HG02870 (cell line): Measurements from ENCODE around the gene MELK.
"Not testable (repeated sequence)": the region's sequence is repeated elsewhere in the genome, so short reads cannot be mapped to it uniquely, and the experiment has no call there.

ENCODE experiments used
- ATAC-seq: cut with Tn5 transposase; IDR thresholded peaks from one replicate; pipeline ENCODE4 v1.9.1; 2021; ENCODE audit warnings: mild to moderate bottlenecking, moderate library complexity; ENCODE audit not compliant: unreplicated experiment

MELK gene

GRCh38 chr9:36572515-36573418 is at the start of gene MELK:
MELK (plus strand) TSS chr9:36572895; CDS start chr9:36581682, 8,787 bp downstream.
- ATAC-seq: peak; percentile 39

DNA sequence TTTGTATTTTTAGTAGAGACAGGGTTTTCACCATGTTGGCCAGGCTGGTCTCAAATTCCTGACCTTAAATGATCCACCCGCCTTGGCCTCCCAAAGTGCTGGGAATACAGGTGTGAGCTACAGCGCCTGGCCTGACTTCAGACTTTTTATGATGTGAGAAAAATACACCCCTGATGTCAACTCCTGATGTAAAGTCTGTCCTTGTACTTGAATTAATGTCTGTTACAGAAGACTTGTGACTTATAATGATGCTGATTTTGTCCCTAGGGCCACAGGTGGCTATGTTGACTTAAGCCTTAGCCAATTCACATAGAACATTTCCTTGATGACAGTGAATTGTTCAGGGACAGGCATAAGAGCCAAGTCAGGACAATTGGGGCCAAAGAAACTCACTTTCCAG is 42.5 kb upstream of the MELK start:
- no peak for ATAC-seq

DNA sequence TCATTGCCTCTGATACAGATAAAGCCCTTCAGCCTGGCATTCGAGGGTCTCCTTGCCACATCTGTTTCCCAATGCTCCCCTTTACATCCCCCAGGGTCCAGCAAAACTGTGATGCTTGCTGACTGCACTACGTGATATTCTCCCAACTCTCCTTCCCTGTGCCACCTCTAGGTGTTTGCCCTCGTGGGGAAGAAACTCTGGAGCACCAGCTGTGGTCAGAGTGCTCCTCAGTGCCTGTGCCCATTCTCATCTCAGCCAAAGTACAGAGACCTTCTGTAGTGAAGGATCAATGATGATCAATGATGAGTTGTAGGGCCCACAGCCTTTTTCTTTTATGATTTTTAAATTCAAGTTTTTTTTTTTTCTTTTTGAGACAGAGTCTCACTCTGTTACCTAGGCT is 40.3 kb upstream of the MELK start:
- ATAC-seq: no peak

DNA sequence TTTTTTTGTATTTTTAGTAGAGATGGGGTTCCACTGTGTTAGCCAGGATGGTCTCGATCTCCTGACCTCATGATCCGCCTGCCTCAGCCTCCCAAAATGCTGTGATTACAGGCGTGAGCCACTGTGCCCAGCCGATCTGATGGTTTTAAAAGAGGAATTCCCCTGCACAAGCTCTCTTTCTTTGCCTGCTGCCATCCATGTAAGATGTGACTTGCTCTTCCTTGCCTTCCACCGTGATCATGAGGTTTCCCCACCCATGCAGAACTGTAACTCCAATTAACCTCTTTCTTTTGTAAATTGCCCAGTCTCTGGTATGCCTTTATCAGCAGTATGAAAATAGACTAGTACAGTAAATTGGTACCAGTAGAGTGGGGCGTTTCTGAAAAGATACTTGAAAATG is 39.0 kb upstream of the MELK start:
- ATAC-seq: not testable (repeated sequence)

DNA sequence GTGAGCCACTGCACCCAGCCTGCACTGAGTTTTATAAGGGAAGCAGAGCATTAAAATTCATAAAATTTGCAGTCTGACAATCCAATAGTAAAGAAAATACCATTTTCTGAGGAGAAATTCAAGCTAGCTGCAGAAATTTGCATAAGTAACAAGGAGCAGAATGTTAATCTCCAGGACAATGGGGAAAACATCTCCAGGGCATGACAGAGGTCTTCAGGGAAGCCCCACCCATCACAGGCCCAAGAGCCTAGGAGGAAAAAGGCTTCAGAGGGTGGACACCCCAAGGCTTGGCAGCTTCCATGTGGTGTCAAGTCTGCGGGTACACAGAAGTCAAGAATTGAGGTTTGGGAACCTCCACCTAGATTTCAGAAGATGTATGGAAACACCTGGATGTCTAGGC is 37.6 kb upstream of the MELK start:
- no peak for ATAC-seq

DNA sequence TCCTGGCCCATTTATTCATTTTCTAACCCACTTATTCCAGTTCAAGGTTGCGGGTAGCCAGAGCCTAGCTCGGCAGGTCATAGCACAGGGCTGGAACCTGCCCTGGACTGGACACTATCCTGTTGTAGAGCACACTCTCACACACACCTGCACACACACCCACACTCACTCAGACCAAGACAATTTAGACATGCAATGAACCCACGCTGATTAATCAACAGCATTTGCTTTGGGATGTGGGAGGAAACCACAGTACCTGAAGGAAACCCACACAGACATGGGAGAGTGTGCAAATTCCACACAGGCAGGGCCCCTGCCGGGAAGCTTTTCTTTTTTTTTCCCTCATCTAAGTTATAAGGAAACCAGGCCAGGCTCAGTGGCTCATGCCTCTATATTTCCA is 34.8 kb upstream of the MELK start:
- ATAC-seq: no peak

GRCh38 chr9:36542355-36542754 is 30.3 kb upstream of the MELK start:
- ATAC-seq: no peak

- no peak for ATAC-seq
These were observed 28.8 kb upstream of the MELK start for GRCh38 chr9:36543916-36544315.

- ATAC-seq: no peak
These were observed 25.1 kb upstream of the MELK start for GRCh38 chr9:36547598-36547997.

GRCh38 chr9:36548454-36548853 is 24.2 kb upstream of the MELK start:
- ATAC-seq: no peak

DNA sequence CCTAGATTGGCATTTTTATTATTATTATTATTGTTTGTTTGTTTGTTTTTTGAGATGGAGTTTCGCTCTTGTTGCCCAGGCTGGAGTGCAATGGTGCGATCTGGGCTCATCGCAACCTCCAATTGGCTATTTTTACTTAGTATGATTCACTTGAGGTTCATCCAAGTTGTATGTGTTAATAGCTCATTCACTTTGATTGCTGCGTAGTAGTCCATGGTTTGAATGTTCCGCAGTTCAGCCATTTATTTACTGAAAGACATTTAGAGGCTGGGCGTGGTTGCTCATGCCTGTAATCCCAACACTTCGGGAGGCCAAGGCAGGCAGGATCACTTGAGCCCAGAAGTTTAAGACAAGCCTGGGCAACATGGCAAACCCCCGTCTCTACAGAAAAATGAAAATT is 22.6 kb upstream of the MELK start:
- no peak for ATAC-seq

DNA sequence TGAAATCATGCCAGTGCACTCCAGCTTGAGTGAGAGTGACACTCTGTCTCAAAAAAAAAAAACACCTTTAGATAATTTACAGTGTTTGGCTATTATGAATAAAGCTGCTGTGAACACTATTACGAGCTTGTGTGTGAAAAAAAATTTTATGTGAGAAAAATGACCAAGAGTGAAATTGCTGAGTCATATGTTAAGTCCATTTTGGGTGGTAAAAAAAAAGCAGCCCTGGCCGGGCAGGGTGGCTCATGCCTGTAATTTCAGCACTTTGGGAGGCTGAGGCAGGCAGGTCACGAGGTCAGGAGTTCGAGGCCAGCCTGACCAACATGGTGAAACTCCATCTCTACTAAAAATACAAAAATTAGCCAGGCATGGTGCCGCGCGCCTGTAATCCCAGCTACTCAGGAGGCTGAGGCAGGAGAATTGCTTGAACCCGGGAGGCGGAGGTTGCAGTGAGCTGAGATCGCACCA is 22.0 kb upstream of the MELK start:
- ATAC-seq: peak; percentile 64

DNA sequence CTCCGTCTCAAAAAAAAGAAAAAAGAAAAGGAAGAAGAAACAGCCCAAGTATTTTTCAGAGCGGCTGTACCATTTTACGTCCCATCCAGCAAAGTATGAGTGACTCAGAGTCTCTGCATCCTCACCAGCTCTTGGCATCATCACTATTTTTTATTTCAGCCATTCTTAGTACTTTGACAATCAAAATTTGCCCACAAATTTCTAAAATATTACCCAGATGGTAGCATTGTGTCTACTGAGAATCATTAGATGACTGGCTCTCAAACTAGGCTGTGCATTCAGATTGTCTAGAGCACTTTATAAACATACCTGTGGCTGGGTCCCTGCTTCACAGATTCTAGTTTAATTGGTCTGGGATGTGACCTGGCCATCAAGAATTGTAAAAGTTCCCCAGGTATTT is 21.6 kb upstream of the MELK start:
- no peak for ATAC-seq

GRCh38 chr9:36551910-36552309 is 20.8 kb upstream of the MELK start:
- no peak for ATAC-seq

DNA sequence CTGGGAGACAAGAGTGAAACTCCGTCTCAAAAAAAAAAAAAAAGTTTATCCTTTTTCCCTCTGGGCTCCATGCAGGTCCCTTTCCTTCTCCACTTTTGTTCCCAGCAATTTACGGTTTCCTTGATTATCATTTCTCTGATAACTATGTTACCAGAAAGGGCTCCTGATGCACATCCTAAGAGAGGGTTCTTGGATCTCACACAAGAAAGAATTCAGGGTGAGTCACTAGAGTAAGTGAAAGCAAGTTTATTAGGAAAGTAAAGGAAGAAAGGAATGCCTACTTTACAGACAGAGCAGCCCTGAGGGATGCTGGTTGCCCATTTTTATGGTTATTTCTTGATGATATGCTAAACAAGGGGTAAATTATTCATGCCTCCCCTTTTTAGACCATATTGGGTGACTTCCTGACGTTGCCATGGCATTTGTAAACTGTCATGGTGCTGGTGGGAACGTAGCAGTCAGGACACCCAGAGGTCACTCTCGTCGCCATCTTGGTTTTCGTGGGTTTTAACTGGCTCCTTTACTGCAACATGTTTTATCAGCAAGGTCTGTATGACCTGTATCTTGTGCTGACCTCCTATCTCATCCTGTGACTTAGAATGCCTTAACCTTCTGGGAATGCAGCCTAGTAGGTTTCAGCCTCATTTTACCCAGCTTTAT is 13.5 kb upstream of the MELK start:
- no peak for ATAC-seq

DNA sequence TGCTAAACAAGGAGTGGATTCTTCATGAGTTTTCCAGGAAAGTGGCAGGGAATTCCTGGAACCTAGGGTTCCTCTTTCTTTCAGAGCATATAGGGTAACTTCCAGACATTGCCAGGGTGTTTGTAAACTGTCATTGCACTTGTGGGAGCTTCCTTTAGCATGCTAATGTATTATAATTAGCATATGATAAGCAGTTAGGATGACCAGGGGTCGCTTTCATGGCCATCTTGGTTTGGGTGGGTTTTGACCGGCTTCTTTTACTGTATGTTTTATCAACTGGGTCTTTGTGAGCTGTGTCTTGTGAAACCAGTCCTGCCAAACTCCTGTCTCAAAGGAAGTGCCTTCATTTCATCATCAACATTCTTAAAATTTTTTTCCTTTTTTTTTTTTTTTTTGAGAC is 11.9 kb upstream of the MELK start:
- no peak for ATAC-seq

DNA sequence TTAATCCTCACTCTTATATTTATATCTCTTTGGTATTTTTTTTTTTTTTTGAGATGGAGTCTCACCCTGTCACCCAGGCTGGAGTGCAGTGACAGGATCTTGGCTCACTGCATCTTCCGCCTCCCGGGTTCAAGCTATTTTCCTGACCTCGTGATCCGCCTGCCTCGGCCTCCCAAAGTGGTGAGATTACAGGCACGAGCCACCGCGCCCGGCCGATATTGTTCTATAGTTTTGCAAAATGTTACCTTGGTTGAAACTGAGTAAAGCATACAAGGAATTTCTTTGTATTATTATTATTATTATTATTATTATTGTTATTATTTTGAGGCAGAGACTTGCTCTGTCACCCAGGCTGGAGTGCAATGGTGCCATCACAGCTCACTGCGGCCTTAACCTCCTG is 9.9 kb upstream of the MELK start:
- not testable (repeated sequence) for ATAC-seq

DNA sequence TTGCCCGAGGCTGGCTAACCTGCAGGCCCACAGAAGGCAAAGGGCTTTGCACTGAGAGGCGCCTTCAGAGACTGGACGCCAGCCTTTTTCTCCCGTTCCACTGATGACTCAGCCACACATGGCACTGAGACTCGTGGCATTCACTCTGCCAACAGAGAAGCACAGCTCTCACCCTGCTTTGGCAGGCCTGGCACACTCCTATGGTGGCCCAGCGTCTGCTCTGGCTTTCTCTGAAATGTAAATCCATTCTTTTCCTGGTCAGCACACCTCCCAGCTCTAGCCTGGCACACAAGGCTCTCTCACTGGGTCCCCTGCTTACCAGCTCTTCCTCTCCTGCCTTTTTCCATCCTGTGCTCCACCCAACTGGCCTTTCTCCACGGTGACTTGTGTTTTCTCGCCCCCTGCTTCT is 5.9 kb upstream of the MELK start:
- no peak for ATAC-seq

DNA sequence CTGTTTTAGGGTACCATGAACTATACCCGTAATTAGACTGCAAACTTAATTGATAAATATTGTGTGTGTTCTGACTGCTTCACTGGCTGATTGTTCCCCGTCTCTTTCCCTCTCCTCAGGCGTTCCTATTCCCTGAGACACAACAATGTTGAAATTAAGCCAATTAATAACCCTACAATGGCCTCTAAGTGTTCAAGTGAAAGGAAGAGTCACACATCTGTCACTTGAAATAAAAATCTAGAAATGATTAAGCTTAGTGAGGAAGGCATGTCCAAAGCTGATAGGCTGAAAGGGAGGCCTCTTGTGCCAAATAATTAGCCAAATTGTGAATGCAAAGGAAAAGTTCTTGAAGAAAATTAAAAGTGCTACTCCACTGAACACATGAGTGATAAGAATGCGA is 4.0 kb upstream of the MELK start:
- ATAC-seq: not testable (repeated sequence)

- ATAC-seq: no peak
These were observed 1.4 kb upstream of the MELK start for GRCh38 chr9:36571333-36571732.

GRCh38 chr9:36574045-36574444 is 1.4 kb downstream of the MELK start:
- ATAC-seq: not testable (repeated sequence)

DNA sequence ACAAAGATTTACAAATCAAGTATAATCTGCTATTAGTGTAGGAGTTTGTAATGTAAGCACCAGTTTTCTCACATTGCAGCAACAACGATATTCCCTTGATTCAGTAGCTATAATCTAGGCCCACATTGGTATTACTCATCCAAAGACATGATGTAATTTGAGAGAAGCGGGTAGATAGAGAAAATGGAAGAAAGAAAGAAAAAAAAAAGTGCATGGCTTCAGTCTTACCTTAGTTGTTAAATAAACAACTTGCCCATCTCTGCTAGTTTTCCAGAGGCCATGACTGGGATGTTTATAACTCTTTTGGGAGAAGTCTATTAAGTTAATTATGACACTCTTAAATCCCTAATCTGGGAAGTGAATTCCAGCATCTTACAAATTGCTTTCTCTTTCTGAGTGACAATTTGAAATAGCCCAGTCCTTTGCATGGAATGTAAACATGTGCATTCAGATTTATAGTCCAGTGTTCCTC is 2.8 kb downstream of the MELK start:
- no peak for ATAC-seq
